Amniotic epithelial cell (primary cell): ENCODE data around the gene NOSTRIN.
A peak's percentile ranks its signal among the peaks of the same experiment; 100 is the strongest.
"Not testable (repeated sequence)": the region's sequence is repeated elsewhere in the genome, so short reads cannot be mapped to it uniquely, and the experiment has no call there.

ENCODE experiments used
- DNase-seq: peaks from one replicate; pipeline ENCODE4 v3.0.0-alpha.2; 2010; ENCODE audit warnings: low read depth

NOSTRIN gene

DNA sequence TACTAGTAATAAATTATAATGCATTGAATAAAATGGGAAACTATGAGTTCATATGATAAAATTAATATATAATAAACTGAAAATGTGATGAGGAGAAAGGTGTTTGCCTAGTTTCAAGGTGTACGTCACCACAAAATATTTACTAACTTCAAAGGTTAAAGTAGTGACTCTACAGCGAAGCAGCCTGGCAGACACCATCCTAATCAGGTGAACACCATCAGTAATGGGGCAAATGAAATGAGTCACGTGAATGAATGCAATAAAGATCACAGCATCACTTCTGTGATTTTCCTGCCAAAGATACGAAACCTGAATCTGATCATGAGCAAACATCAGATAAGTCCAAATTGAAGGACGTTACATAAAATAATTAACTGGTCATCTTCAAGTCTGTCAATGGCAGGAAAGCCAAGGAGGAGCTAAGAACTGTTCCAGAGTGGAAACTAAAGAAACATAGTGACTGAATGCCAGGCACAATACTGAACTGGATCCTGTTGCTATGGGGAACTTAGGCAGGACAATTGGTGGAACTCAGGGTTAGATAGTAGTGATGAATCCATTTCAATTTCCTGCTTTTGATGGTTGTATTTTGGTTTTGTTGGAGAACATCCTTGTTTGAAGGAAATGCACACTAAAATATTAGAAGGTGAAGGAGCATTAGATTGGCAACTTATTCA lies 12.1 kb upstream of the NOSTRIN start:
- no peak for DNase-seq

- DNase-seq, result not testable (repeated sequence)
Measured at GRCh38 chr2:168791140-168791539, 11.3 kb upstream of the NOSTRIN start.

DNA sequence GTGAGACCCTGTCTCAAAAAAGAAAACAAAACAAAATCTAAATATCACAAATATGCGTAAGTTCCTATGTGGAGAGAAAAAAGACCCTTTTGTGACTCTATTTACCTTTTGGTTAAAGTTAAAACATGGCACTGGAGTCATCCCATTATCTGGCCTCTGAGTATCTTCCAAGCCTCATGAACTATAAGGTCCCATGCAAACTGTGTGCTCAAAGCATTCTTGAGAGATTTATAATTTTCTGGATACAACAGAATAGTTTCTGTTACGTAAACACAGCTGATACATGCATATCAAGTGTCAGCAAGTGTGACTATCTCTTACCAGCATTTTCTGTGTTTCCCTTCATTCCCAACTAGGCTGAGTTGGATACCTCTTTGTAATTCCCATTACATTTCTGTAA lies 8.8 kb upstream of the NOSTRIN start:
- no peak for DNase-seq

GRCh38 chr2:168794968-168795367 lies 7.5 kb upstream of the NOSTRIN start:
- no peak for DNase-seq

DNA sequence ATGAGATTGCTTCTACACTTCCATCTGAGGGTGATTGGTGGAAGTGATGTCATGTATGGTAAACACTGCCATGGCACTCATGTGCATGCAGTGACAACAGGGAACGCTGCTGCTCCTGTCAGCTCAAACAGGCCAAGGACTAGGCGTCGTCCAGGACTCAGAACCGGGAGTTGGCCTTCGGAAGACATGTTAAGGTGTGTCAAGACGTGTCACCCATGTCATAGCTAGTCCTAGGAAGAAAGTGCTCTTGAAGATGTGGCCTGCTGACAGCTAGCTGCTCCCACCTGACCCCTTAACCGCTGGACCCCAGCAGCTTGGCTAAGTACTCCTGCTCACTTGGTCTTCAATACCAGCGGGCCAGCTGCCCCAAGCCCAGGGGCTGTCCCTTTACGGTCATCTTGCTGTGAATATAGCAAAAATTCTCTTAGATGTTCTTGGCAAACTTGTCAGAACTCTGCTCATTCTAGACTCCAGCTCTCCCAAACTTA lies 6.3 kb upstream of the NOSTRIN start:
- no peak for DNase-seq

DNA sequence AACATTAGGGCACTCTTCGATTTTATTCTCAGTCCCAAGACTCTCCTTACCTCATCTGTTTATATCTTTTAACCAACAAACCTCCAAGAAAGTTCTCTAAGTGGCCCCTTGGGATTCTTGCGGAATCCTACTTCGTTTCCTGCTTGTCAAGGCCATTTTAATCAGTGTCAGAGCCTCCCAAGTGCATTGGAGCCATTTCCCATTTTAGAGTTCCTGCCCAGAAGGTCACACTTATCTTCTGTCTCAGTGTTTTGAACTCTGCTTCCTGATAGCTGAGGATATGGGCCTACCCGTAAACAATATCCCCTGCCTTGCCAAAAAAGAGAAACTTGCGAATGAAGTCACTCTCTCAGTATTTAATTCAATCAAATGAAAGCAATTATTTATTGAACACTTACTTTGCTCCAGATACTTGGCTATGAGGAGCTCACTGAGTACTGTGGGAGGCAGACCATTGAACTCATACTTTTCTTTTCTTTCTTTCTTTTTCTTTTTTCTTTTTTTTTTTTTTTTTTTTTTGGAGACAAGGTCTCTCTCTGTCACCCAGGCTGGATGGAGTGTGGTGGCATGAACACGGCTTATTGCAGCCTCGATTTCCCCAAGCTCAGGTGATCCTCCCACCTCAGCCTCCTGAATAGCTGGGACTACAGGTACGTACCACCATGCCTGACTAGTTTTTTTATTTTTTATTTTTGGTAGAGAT lies 5.7 kb upstream of the NOSTRIN start:
- no peak for DNase-seq

DNA sequence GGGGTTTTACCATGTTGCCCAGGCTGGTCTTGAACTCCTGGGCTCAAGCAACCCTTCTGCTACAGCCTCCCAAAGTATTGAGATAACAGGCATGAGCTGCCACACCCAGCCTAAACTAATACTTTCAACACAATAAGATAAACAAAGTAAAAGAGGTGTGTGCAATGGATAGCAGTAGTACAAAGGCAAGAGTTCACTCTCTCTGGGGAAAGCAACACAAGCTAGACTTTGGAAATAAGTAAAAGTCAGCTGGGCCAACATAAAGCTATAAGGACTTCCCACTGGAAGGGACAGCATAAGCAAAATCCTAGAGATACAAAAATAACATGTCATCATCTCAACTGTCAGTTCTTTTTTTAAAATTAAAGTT lies 5.2 kb upstream of the NOSTRIN start:
- DNase-seq, result no peak

- peak; percentile 38 for DNase-seq
Measured at GRCh38 chr2:168798076-168798887, 4.2 kb upstream of the NOSTRIN start.

DNA sequence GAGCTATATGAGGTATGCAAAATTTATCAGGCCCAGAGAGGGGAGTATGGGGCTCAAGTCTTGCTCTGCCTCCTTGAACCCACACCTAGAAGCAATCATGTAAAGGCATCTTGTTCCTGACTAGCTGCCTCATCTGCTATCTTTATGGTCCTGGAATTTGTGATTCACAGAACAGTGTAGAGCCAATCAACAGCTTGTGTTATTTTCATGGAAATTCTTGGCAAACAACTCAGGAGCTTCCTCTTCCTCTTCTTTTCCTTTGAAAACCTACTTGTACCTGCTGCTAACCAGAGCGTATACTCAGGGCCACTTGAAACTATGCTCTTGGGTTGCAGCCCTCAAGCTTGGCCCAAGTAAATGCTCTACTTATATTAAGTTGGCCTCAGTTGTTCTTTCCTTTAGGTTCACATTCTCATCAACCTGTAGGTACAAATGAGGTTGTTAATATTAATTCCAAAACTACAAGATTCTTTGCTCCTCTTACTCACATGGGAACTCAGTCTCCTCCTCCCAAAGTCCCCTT lies 3.5 kb upstream of the NOSTRIN start:
- DNase-seq, result peak; percentile 10

GRCh38 chr2:168801471-168801870 lies 966 bp upstream of the NOSTRIN start:
- no peak for DNase-seq

DNA sequence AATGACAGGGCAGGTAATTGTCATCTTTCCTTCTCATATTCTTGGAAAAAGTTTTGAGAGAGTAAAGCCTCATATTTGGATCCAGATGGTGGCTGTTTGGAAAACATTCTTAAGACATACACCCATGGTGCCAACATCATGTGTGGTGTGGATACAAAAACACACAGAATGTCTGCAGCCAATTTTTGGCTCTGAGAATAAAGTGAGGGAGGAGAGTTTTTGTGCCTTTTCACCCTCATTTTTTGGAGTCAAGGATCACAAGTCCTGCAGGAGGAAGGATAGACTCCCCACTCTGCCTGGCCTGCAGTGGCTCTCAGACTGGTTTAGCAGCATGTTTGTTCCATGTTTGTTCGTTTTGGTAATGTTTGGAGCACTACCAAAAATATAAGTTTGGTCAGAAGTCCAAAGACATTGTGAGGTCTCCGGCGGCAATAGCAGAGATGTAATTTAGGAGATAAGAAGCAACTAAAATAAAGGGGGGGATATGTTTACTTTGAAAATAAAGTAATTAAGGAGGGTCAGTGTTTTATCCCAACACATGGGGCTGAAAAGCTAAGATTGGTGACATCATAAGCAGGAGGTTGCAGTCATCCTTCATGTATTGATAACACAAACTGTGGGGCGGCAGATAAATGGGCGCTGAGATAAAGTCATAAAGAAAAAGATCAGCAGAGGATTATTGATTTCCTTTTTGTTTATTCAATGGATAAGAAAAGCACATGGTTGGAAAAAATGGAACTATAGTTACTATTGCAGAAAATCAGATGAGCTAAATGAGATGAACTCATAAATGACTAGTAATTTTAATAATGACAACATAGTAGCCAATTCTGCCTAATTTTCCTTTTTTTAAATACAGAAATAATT lies 655 bp downstream of the NOSTRIN start:
- no peak for DNase-seq

DNA sequence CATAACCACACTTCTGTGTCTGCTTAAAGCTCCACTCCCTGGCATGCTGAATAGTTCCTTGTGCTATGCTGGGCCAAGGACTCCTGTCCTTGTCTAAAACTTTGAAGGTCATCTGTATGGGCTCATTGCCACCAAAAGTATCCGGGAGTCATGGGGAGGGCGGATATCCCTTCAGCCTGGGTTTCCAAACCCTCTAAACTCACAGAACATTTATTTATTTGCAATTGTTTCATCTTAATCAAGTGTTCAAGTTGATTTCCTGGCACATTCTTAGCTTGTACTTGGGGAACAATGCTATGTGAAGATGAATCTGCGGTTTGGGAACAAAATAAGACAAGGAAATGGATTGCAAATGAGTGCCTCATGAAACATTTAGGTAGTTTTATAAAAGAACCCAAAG lies 1.8 kb downstream of the NOSTRIN start:
- DNase-seq, result no peak

- DNase-seq, result no peak
Measured at GRCh38 chr2:168805615-168806014, 3.2 kb downstream of the NOSTRIN start.

DNA sequence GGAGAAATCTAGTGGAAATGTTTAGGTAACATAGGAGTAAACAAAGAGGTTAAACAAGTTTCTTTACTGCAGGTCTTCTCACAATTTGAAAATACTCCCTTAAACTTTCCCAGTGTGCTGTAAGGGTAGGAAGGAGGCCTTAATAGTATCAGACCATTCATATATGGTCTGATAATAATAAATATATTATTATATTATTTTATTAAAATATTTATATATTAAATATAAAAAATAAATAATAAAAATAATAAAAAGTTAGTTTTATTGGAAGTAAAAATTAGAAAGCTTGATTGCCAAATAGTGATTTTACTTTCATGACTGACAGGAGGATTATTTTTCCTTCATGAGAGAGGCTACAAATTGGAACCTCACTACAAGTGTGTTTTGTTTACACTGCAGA lies 7.1 kb downstream of the NOSTRIN start:
- DNase-seq, result no peak

GRCh38 chr2:168810235-168810634 lies 7.8 kb downstream of the NOSTRIN start:
- DNase-seq, result no peak

- DNase-seq, result peak; percentile 2
Measured at GRCh38 chr2:168811696-168812095, 9.3 kb downstream of the NOSTRIN start.

- peak; percentile 59 for DNase-seq
Measured at GRCh38 chr2:168814046-168814445, 11.6 kb downstream of the NOSTRIN start.

GRCh38 chr2:168814939-168815907 lies 12.8 kb downstream of the NOSTRIN start:
- no peak for DNase-seq

DNA sequence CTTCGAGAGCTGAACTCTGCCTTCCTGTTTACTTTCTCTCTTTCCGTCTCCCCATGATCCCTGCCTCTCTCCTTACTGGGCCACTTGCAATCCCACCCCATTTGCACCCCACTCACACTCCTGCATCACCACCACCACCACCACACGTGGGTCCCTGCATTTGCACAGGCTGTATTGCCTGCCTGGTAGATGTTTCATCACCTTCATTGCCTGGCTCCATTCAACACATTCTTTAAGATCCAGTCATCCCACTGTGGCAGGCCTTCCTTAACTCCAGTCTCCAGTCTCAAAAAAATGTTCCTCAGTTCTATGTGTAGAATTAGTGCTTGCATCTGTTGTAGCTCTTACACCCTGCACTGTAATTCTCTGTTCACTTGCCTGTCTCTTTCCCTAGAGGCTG lies 13.9 kb downstream of the NOSTRIN start:
- peak; percentile 94 for DNase-seq

DNA sequence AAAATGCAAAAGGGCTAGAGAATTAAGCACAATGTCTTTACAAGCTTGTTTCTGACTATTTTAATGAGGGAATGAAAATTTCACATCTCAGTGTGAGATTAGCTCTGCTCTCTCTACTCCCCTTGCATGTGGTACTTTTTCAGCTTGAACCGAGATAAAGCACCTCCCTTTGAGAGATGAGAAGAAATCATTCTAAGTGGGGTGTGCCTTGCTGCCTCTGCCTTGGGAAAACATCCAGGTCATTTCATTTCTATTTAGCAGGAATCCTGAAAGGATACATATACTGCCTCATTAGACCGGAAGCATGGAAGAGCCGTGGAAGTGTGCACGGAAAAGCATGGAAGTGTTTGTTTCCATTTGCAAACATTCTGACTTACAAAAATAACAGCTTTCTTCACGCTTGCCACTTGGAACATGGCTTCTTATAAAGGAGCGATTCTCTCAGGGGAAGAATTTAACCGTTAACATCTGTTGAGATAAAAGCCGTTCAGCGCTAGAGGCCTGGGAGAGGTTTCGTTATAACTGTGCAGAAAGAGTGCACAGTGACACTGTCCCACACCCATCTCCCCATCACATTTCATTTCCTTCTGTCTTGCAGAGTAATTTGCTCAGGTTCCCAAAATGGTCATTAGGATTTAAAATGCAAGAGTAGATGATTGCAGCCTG lies 16.7 kb downstream of the NOSTRIN start:
- no peak for DNase-seq
